Vagina (tissue), 2 donors: ENCODE measurements around the gene SYNDIG1.

ENCODE experiments used
- CTCF ChIP-seq, 3 experiments: fragments of 450-650 bp in 2 of 3; fragments of 200-600 bp in 1 of 3; sonication (generic) in 1 of 3; IDR thresholded peaks; one replicate each; pipeline ENCODE4 v1.5.1; 2017 to 2019; ENCODE audit warnings: antibody characterized with exemption in 3 of 3, mild to moderate bottlenecking in 2 of 3, moderate library complexity in 2 of 3
- POLR2A ChIP-seq, 2 donors: fragments of 450-650 bp; IDR thresholded peaks; one replicate each; pipeline ENCODE4 v1.6.1; 2017; ENCODE audit warnings: antibody characterized with exemption in 2 of 2, mild to moderate bottlenecking in 2 of 2, moderate library complexity in 2 of 2

DNA sequence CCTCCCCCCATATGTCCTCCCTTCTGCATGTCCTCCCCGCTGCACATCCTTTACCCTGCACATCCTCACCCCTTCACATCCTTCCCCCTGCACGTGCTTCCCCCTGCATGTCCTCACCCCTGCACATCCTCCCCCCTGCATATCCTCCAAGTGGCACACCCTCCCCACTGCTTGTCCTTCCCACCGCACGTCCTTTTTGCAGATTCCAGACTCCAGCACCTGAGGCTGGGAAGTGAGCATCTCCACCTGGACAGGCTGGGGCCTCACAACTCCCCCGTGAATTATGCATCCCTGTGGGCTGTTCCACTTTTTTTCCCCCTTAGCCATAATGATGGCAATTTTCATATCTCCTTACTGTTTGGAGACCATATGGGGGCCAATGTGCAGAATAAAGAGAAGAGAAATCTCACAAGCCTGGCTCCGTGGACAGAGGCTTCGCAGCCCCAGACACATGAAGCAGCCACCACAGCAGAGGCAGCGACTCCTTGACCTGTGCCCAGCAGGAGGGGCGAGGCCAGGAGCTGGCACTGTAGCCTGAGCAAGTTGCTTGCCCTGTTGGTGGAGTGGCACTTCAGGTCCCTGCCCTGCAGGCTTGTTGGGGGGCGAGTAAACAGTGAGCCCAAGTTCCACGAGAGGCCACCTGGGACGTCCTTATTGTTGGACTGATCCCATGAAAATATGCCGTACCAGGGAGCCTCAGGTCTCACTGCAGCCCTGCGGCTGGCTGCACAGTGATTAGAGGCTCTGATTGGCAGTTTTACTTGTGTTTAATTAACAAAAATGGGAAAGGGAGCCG lies 113.1 kb downstream of the SYNDIG1 start:
- TF ChIP-seq CTCF (IDR thresholded peaks at IDR 0.05): no peak
- no peak for TF ChIP-seq POLR2A (IDR thresholded peaks at IDR 0.05)
